Suprapubic skin (tissue), 4 donors: ENCODE data around the gene OR5V1. TPM values are rescaled to one million over a fixed set of nuclear protein-coding genes. Genes with fewer than 3 reads are reported as not detected.
"Not testable (repeated sequence)": the region's sequence is repeated elsewhere in the genome, so short reads cannot be mapped to it uniquely, and the experiment has no call there.

Experiments used
- DNase-seq, 2 donors: peaks; one replicate each; pipeline ENCODE4 v3.0.0-alpha.2; 2019; ENCODE audit warnings: low spot score in 2 of 2
- H3K27ac ChIP-seq: fragments of 200-600 bp; sonication (generic); one replicate; pipeline ENCODE4 v1.5.1; 2019
- H3K27me3 ChIP-seq: fragments of 200-600 bp; sonication (generic); one replicate; pipeline ENCODE4 v1.5.1; 2019
- H3K36me3 ChIP-seq: fragments of 200-600 bp; sonication (generic); one replicate; pipeline ENCODE4 v1.5.1; 2019
- H3K4me1 ChIP-seq: fragments of 200-600 bp; sonication (generic); one replicate; pipeline ENCODE4 v1.5.1; 2019
- H3K4me3 ChIP-seq: fragments of 200-600 bp; sonication (generic); one replicate; pipeline ENCODE4 v1.5.1; 2019; ENCODE audit warnings: mild to moderate bottlenecking
- H3K9me3 ChIP-seq: fragments of 200-600 bp; sonication (generic); one replicate; pipeline ENCODE4 v1.5.1; 2019
- CTCF ChIP-seq, 2 donors: fragments of 200-600 bp in 1 of 2; fragments of 450-650 bp in 1 of 2; sonication (generic) in 1 of 2; IDR thresholded peaks; one replicate each; pipeline ENCODE4 v1.5.1; 2016 to 2019; ENCODE audit warnings: antibody characterized with exemption in 2 of 2, mild to moderate bottlenecking in 1 of 2, moderate library complexity in 1 of 2
- EP300 ChIP-seq: sonication (generic); formaldehyde crosslinking; IDR thresholded peaks from one replicate; pipeline ENCODE4 v1.6.1; 2017; ENCODE audit warnings: antibody characterized with exemption
- POLR2A ChIP-seq, 2 donors: fragments of 450-650 bp; IDR thresholded peaks; one replicate each; pipeline ENCODE4 v1.6.1; 2017; ENCODE audit warnings: antibody characterized with exemption in 2 of 2, mild to moderate bottlenecking in 2 of 2, moderate library complexity in 2 of 2
- POLR2AphosphoS5 ChIP-seq, 3 donors: sonication (generic); formaldehyde crosslinking; IDR thresholded peaks; one replicate each; pipeline ENCODE4 v1.6.1; 2017; ENCODE audit warnings: antibody characterized with exemption in 3 of 3
- WGBS: methylation state at CpG from one replicate; pipeline ENCODE4 v1.1.5; 2018; 5-methylcytosine and 5-hydroxymethylcytosine counted together
- total RNA-seq, 4 donors: library from RNA; depleted of rRNA; stranded (reverse); fragments of >200 nt; gene quantifications; one replicate each; pipeline ENCODE4 v1.1.0, GENCODE V29; 2016

Gene OR5V1
- total RNA-seq, 4 donors from 2014 or later, result not detected

- Histone ChIP-seq H3K4me3 (no peak overlapping the region), H3K9me3 (no peaks in the 10 kb centered on the region), H3K4me1 (no peaks in the 10 kb centered on the region), H3K27me3 (no peaks in the 10 kb centered on the region), H3K36me3 (no peaks in the 10 kb centered on the region), H3K27ac (no peak overlapping the region)
- 75% methylated on average over 4 of the region's 4 CpGs for WGBS
- TF ChIP-seq CTCF (IDR thresholded peaks at IDR 0.05) (no peak), EP300 (no peak), POLR2A (IDR thresholded peaks at IDR 0.05) (no peak)
- DNase-seq, result no peak
Observed at GRCh38 chr6:29388533-29388932, 19.9 kb upstream of the OR5V1 start.

GRCh38 chr6:29376003-29376402, 7.3 kb upstream of the OR5V1 start:
- Histone ChIP-seq H3K9me3 (no peaks in the 10 kb centered on the region), H3K4me3 (no peak overlapping the region), H3K27ac (no peak overlapping the region), H3K4me1 (no peaks in the 10 kb centered on the region), H3K36me3 (no peaks in the 10 kb centered on the region), H3K27me3 (no peaks in the 10 kb centered on the region)
- no peak for DNase-seq
- TF ChIP-seq POLR2AphosphoS5 (IDR thresholded peaks at IDR 0.05) (no peak), POLR2A (IDR thresholded peaks at IDR 0.05) (no peak), CTCF (IDR thresholded peaks at IDR 0.05) (no peak), EP300 (no peak)

GRCh38 chr6:29375191-29375590, 6.5 kb upstream of the OR5V1 start, which contains the start of gene OR12D3:
OR12D3 (minus strand) TSS chr6:29375291; CDS start chr6:29375287, 4 bp downstream.
- Histone ChIP-seq H3K36me3 (no peaks in the 10 kb centered on the region), H3K27ac (no peak within 1 kb of the TSS), H3K27me3 (no peaks in the 10 kb centered on the region), H3K9me3 (no peaks in the 10 kb centered on the region), H3K4me1 (no peaks in the 10 kb centered on the region), H3K4me3 (no peak within 1 kb of the TSS)
- DNase-seq, result no peak
- TF ChIP-seq POLR2A (IDR thresholded peaks at IDR 0.05) (no peak), POLR2AphosphoS5 (IDR thresholded peaks at IDR 0.05) (no peak), CTCF (IDR thresholded peaks at IDR 0.05) (no peak), EP300 (no peak)
- 93% methylated on average over 1 of the region's 1 CpG for WGBS

- H3K4me1 ChIP-seq, result no peaks in the 10 kb centered on the region
- no peak overlapping the region for H3K4me3 ChIP-seq
- H3K27ac ChIP-seq, result no peak overlapping the region
- H3K36me3 ChIP-seq, result no peaks in the 10 kb centered on the region
- 68% methylated on average over 1 of the region's 1 CpG for WGBS
- no peak for TF ChIP-seq POLR2A (IDR thresholded peaks at IDR 0.05)
- no peak for TF ChIP-seq POLR2AphosphoS5 (IDR thresholded peaks at IDR 0.05)
- TF ChIP-seq EP300, result no peak
- TF ChIP-seq CTCF (IDR thresholded peaks at IDR 0.05), result no peak
- no peaks in the 10 kb centered on the region for H3K27me3 ChIP-seq
- H3K9me3 ChIP-seq, result no peaks in the 10 kb centered on the region
- no peak for DNase-seq
Observed at GRCh38 chr6:29355603-29356002, 13.1 kb downstream of the OR5V1 start.

GRCh38 chr6:29354980-29355379, 13.7 kb downstream of the OR5V1 start:
- no peaks in the 10 kb centered on the region for H3K27me3 ChIP-seq
- no peaks in the 10 kb centered on the region for H3K4me1 ChIP-seq
- H3K9me3 ChIP-seq, result peaks cover 4% of the 10 kb centered on the region
- H3K36me3 ChIP-seq, result no peaks in the 10 kb centered on the region
- H3K4me3 ChIP-seq, result no peak overlapping the region
- TF ChIP-seq POLR2A (IDR thresholded peaks at IDR 0.05) (no peak), POLR2AphosphoS5 (IDR thresholded peaks at IDR 0.05) (no peak), EP300 (no peak), CTCF (IDR thresholded peaks at IDR 0.05) (no peak)
- no peak for DNase-seq
- H3K27ac ChIP-seq, result no peak overlapping the region

- not testable (repeated sequence) for H3K4me3 ChIP-seq, H3K4me1 ChIP-seq, H3K27ac ChIP-seq, DNase-seq, H3K9me3 ChIP-seq, H3K27me3 ChIP-seq, H3K36me3 ChIP-seq
- WGBS, result 98% methylated on average over 3 of the region's 3 CpGs
Observed at GRCh38 chr6:29349348-29349747, 19.3 kb downstream of the OR5V1 start.
